Measurements from ENCODE around the gene HES4.

DNA sequence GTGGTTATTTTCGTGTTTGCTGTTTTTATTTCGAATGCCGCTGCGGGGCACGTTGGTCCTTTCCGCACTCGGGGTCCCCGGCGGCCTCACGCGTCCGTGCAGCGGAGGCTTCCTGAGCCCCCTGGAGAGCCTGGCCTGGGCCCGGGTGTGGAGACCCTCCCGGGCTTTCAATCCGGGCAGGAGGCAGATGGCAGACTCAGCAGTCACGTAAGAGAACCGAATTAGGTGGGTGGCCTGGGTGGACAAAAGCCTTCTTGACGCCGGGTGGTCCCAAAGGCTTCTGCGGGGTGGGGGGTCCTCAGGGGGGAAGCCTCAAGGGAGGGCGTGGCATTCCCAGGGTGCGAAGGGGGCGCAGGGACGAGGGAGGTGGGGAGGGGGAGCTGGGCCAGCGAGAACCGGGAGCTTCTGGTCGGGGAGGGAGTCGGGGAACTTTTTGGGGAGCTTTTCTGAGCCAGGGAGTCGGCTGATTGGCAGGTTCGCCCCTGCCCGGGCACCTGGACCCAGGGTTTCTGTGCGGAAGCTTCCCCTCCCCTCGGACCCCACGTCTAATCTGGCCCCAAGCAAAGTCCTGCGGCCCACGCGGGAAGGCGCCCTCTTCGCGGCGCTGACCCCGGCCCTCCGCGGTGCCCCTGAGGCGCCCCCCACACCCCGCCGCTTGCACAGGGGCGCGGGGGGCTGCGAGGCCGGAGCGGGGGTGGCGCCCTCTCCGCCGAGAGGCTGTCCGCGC, 1.3 kb upstream of the HES4 start:
- no peak for TF ChIP-seq CTCF (IDR thresholded peaks at IDR 0.05; ENCODE audit: low read length)
- TF ChIP-seq EZH2phosphoT487 (IDR thresholded peaks at IDR 0.05; ENCODE audit: low read length) = no peak
- no peak for TF ChIP-seq EZH2 (optimal IDR thresholded peaks at IDR 0.05; ENCODE audit: low read depth, low read length)

All from MM.1S (cell line).